Islet of Langerhans (tissue), 1 donor: ENCODE measurements around the gene CRACR2A.

Source experiments
- FAIRE-seq: peaks from one replicate; lab custom pipeline; 2011; peaks lifted over from hg19 to GRCh38; lab: Jason Lieb, UNC

Gene CRACR2A

DNA sequence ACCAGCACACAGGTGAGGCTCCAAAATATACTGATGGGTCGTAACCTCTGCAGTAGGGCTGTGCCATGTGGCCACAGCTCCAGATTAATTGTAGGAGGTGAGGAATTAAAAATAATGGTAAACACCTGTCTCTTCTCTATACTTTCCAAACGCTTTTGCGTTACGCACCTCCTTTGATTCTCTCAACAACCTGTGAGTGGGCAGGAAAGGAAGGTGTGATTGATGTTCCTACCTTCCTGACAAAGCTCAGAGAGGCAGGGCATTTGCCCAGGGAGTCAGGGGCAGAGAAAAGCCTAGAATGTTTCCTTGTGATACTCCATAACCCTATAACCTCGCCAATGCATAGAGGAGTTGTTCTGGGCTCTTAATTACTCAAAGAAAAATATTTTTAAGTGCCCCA lies 137.0 kb downstream of the CRACR2A start:
- no peak for FAIRE-seq

DNA sequence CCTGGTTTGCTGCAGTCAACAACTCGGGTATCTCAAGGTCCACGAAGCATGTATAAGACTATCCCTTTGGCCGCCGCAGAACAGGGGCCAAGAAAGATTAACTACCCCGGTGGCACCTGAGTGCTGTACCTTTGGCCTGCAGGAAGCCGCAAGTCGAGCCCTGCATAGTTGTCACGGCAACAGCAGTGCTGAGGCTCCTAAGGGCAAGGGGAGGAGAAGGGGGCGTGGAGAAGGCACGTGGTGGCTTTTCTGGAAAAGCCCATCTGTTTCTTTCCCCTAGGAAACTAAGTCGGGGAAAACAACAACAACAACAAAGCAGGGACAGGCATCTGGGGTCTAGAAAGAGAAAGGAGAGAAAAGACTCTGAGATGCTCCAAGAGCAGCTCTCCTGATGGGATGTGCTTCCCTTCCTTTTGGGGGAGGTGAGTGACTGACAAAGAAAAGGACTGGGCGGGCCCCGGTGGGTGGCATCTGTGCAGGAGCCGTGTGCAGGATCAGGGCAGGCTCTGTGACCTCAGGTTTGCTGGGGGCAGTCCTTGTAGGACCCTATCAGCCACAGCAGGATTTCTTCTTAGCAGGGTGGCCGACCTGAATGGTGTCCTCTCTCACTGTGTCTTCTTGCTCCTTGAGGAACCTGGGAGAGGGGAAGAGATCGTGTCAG lies 138.0 kb downstream of the CRACR2A start:
- no peak for FAIRE-seq

DNA sequence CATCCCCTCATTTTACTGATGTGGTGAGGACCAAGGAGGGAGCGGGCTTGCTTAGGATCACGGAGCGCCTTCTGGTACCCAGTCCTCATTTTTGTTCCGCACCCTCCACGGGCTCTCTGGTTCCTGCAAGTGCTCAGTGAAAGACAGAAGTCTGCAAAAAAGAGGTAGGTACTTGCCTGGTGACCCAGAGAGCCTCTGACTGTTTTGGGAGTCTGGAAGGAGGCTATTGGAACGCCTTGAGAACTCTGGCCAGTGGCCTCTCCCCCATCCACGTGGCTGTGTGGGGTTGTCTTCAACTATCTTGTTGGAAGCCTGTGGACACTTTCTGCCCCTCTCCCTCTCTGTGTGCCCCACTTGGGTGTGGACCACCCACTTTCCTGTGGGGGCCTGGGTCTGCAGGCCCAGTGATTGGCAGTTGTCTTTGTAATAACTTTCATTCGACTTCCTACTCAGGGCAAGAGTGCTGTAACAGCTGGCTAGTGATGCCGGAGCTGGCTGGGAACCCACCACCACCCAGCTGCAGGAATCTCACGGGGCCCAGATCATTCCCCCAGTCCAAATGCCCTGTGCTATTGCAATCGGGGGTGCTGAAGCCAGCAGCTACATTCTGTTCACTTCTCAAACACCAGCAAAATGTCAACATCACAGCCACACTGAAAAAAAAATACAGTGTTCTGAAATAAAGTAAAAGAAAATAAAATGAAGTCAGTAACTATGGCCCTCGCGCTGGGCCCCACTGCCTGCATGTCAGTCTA lies 139.1 kb downstream of the CRACR2A start:
- FAIRE-seq, result no peak

DNA sequence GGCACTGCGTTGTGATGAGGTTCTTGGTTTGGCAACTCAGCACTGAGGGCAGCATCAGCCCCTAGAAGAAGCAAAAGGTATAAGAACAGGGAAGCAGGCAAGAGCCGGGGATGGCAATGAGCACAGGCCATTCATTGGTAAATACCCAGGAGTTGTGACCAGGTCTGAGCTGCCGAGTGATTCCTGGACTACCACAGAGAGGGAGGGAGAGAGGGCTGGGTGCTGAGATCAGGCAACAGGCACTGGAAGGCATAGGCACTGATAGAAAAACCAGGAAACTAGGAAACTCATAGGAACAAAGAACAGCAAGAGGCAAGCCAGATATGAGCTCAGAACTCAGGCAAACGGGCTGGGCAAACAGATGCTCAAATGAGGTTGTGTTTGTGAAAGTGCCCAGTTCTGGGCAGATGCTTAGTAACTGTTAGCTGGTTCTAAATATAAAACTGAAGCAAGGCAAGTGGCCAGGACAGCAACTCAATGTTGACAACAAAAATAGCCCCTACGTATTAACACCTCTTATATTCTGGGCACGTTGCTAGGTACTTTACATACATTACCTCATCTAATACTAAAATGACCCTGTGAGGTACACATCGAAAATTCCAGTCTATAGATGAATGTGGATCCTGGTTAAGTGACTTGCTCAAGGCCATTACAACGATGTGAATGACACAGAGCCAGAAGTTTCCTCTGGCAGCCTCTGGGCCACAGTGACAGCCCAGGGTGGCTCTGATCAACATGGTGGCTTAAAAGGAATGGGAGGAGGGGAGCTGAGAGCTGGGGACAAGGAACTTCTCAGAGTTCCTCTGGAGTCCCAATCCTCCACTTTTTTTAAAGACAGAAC lies 140.8 kb downstream of the CRACR2A start:
- no peak for FAIRE-seq

DNA sequence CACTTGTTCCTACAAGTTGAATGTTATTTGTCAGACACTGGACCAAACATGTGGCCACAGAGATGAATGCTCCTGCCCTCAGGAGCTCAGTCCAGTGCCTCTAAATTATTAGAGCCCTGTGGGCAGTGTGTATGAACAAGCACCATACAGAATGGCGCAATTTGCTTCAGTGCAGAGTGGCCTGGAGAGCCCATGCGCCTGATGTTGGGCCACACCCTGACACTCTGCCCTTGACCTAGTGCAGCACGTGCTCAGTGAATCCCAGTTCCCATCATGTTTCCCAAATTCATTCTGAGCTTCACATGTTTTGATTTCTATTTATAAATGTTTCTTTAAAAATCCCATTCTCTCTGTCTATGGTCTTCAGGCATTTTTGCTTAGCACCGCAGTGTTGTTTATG lies 145.1 kb downstream of the CRACR2A start:
- FAIRE-seq, result no peak

DNA sequence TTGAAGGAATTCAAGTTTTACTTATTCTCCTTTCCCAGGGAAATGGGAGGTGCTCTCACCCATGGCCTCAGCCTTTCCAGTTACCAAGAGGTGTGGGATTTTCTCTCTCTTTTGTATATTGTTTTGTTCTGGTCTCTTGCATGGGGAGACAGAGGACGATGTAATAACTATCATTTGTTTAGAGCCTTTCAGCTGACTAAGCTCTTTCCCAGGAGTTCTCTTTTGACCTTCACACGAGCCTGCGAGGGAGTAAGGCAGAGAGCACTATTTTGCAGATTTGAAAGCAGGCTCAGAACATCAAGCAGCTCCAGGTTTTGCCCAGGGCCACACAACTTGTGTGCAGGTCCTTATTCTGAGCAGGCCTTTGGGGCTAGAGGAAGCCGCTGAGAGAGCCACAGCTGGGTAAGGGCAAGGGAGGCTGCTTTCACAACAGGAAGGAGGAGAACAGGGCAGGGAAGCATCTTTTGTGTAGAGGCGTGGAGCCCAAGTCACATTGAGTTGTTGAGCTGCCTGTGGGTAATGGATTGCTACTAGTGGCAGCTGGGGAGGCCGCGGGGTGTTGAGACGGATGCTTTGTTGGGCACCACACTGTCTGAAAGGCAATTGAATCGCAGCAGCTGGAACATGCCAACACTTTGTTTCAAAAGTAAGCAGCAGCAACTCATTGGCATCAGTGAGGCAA lies 145.7 kb downstream of the CRACR2A start:
- no peak for FAIRE-seq

DNA sequence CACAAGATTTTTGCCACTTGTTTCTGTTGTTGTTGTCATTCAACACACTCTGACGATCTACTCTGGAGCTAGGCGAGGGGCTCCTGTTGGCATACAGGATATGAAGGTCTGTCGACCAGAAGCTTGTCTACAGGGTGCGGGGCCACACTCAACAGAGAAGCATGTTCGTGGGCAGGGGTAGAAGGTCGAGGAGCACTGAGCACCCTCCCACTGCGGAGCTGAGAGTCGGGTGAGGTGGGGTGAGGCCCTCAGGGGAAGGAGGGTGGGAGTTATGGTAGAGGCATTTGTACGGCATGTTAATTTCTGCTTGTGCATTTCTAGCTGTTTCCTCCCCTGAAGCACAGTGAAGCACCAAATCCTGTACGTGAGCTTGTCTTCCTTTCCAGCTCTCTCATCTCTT lies 146.8 kb downstream of the CRACR2A start:
- no peak for FAIRE-seq

DNA sequence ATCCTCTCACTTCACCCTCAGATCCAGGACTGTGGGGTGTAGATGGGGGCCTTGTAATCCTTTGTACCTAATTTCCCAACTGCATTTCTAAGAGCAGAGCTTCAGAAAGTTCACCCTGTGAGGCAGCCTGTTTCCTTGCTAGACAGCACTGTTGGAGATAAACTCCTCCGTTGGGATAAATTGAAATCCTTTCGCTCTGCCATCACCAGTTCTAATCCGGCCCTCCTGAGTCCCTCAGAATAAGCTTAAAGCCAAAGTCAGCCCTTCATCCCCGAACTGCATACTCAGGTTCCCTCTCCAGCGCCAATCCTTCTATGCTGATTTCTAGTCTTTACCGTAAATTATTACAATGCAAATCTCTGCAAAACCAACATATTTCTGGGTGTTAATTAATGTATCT lies 147.2 kb downstream of the CRACR2A start:
- no peak for FAIRE-seq

DNA sequence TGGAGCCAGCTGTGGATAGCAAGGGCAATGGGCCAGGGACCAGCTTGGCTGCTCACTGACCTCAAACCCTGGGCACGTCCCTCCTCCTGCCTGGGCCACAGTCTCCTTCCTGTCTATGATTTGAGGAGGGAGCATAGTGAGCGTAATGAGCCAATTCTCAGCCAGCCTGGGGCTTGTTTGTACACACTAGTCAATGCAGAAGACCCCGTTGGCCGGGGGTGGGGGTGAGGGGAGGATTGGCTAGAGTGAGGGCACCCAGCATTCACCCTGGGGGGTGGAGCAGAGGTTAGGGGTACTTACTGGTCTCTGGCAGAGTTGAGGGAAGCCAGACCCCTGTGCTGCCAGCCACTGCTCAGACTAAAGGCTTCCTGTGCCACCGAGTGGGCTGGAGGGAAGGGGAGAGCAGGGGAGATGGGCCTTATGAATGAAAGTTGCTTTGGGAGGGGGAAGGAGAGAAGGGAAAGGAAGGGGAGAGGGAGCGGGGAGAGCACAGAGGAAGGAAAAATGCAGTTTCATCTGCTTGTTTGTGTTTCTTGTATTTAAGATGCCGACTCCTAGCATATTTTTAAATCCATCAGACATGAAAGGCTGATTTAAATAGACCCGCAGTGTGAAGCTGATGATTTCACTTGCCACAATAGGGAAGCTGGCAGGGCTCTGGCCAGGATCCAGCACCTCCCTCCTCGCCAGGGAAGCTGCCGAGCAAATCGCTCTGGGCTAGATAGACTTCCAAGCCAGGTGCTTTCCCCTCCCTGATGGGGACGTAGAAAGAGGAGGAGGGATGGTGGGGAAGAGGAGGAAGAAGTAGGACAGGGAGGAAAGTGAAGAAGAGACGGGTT lies 147.9 kb downstream of the CRACR2A start:
- FAIRE-seq, result no peak

DNA sequence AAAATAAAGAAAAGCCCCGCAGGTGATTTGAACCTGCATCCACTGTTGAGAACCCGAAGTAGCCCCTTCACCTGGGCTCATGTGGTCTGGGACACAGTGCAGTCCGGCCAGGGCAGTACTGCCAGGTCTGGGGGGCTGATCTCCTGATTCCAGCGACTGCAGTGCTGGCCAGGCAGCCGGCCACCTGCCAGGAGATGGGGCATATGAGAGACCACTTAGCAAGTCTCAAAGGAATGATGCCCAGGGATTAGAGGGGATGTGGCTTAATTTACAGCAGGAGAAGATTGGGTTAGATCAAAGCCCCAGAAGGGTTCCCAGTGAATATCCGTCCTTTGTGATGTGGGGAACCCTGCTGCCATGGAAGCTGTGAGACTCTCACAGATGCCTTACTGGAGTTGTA lies 148.6 kb downstream of the CRACR2A start:
- no peak for FAIRE-seq

DNA sequence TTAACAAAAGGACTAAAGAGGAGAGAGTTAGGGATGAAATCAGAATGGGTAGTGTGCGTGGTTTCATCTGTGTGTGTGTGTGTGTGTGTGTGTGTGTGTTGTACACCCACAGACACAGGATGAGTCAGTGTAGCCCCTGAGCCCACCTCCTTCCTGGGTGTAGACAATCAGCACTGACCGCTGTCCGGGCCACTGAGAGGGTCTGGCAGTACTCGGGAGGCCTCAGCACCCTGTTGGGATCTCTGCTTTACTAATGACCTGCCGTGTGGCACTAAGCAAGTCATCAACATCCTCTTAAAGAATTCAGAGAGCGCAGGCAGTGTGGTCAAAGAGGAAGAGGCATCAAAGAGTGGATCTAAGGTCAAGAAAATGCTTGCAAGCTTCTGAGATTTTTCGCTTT lies 149.3 kb downstream of the CRACR2A start:
- FAIRE-seq, result no peak

DNA sequence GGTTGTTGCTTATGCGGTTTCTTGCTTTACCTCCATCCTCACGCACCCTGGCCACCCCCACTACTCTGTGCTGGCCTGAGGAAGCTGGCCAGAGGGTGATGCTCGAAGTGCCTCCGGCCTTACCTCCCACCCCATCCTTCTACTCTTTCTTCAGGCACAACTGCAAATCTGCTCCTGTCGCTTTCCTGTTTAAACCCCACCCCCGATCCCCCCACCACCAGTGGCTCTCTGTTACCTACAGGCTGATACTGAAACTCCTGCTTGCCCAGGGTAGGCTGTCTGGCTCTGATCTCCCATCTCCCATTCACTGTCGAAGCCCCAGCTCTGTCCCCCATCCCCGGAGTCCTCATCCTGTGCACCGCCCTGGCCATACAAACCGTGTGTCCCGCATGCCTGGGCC lies 150.4 kb downstream of the CRACR2A start:
- FAIRE-seq, result no peak

DNA sequence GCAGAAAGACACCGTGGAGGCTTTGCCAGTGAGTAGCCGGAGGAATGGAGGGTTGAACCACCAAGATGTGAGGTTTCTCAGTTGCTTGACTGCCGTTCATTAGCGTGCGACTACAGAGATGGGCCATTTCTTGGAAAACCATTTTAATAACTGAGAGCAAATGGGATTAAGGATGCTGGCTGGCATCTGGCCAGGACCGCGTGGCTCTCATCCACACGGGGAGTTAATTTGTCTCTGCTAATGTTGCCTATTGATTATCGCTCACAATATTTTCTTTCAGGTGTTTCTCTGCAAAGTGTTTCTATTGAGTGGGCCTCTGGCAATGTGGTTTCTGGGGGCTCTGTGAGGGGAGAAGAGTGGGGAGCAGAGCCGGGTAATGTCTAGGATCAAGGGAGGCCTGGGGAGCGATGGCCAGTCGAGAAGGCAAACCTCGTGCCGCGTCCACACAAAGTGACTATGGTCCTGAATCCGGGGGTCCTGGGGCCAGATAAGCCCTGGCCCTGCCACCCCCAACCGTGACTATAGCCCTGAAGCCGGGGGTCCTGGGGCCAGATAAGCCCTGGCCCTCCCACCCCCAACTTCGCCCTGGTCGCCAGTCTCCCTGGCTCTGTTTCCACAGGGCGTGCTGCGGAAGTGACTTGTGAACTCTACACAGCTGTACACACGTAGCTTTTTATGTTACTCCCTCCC lies 151.3 kb downstream of the CRACR2A start:
- FAIRE-seq, result no peak

DNA sequence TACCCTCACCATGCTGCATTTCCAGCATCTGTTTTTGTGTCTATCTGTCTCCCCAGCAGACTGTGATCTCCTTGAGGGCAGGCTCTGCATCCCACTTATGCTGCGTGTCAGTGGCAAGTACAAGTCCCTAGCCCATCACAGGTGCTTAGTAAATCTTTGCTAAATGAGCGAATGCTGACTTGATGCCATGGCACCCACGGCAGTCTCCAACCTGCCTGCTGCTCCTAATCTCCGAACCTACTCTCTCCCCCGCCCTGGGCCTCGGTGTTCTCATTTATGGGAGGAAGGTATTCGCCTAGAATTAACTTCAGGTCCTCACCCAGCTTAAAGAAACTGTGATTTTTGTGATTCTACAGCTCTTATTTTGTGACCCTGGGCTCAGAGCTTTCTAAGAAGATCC lies 152.0 kb downstream of the CRACR2A start:
- FAIRE-seq, result no peak

DNA sequence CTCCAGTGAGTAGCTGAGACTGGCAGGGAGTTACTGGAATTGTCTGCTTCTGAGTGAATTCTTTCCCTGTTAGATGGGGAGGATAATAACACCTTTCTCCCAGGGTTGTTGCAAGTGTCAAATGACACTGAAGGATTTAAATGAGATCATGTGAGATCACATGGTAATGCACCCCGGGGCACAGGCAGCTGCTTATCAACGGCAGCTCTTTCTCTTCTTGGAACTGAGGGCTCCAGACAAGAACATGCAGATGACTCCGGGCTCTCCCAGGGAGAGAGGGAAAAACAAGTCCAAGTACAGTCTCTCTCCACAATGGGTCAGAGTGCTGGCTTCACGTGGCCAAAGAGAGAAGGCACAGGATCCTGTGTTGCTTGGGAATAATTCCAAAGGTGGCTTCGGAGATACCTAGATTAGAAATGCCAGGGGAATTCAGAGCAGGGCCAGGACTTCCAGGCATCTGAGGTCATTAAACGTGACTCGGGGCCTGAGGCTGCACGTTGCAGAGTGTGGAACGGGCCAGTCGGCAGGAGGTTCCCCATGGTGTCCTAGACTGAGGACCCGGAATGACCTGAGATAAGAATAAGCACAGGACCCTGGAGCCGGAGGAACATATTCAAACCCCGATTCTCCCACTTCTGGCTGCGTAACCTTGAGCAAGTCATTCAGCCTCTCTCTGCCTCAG lies 152.7 kb downstream of the CRACR2A start:
- no peak for FAIRE-seq

DNA sequence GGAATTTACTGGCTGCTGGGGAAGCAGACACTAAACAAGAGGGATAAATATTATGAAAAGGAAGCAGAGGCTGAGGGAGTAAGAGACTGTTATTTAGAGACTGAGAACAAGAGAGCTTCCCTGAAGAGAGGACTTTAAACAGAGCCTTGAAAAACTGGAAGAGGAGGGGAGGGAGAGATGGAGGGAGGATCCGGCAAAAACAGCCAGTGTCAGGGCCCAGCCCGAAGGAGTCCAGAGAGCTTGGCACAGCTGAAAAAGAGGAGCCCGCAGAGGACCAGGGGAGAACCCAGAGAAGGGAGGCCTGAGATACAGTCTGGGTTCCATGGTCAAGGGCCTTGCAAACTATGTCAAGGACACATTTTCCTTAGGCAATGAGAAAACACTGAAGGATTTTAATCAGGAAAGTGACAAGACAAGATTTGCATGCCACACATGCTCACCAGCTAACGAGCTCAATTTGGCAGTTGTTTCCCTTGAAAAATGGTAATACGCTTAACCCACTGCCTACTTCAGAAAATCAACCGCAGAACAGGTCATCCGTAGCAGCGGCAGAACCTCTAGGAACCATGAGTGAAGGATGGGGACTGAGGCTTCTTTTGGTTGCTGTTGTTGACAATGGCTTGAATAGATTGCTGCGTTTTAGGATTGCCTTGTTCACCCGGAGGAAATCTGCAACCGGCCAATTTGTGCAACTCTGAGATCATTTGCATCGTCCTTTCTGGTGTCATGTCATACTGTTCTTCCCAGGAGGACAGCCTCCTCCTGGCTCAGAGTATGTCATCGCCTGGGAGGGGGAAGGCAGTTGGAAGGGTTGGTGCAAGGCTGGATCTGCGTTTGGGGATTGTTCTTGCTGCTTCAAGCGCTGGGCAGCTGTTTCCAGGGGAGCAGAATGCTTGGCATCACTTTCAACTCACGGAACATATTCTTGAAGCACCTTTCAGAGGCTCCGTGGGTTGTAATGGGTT lies 153.7 kb downstream of the CRACR2A start:
- FAIRE-seq, result no peak

DNA sequence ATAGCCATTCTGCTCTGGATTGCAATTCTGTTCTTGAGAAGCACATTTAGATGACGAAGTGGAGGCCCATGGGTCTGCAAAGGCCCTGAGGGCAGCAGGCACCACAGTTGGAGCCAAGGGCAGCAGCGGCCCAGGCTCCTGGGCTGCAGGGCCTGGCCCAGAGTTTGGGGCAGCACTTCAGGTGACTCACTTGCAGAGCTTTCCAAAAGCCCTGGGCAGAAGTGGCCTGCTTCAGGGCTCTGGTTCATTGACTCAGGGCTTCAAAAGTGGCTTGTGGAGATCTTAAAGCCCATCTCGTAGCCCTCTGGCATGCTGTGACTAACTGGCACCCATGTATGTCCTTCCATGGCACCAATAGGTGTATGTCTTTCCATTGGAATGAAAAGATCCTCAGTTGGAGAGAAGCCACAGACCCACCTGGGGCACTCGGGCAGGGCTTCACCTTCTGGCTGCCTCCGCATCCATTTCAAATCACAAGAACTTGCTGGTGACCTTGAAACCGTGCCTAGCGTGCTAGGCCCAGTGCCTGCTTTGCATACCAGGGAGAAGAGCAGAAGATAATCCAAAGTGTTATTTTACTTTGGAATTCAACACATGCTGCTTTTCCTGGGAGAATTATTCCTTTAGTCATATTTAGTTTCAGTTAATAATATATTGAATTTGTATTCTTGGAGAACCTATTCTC lies 155.2 kb downstream of the CRACR2A start:
- no peak for FAIRE-seq

DNA sequence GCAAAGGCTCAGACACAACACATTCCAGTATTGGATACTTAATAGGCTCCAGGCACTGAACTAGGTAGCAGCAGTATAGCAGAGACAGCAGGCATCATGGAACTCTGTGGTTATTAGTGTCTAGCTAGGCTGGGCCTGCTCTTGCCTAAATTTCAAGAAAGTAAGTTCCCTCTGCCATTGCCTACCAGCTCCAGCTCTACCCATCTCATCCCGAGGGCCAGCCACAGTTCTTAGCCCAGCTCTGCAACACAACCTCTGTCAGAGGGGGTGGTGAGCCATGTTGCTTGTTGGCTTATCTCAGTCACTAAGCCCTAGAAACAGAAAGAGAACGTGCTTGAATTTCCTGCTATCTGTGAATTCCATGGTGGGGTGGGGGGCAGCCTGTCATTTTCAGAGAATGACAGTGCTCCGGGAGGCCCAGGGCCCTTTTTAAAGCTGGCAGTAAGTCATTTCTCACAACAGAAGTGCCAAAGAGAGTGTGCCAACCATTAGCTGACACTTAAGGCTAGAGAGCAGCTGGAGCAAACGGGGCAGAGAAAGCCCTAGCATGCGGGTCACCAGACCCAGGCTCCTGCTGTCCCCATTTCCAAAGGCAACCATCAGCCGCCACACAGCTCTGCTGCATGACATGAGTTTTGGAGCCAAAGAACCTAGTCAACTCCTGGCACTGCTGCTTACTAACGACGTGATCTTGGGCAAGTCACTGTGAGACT lies 156.1 kb downstream of the CRACR2A start:
- FAIRE-seq, result no peak
